Prostate gland (tissue), 2 donors: ENCODE data around the gene SMAD9.

Source experiments
- CTCF ChIP-seq, 4 experiments: fragments of 200-600 bp in 2 of 4; fragments of 450-650 bp in 2 of 4; sonication (generic) in 2 of 4; IDR thresholded peaks; 1 replicate in 3 of 4; 2 replicates in 1 of 4; pipeline ENCODE4 v1.5.1; 2016 to 2019; ENCODE audit warnings: antibody characterized with exemption in 4 of 4, mild to moderate bottlenecking in 2 of 4, moderate library complexity in 2 of 4
- POLR2A ChIP-seq: fragments of 450-650 bp; IDR thresholded peaks from one replicate; pipeline ENCODE4 v1.6.1; 2016; ENCODE audit warnings: antibody characterized with exemption, mild to moderate bottlenecking
- POLR2AphosphoS5 ChIP-seq: sonication (generic); formaldehyde crosslinking; IDR thresholded peaks from one replicate; pipeline ENCODE4 v1.6.1; 2017; ENCODE audit warnings: antibody characterized with exemption

GRCh38 chr13:36950920-36951319 lies 30.9 kb upstream of the SMAD9 start:
- TF ChIP-seq CTCF (IDR thresholded peaks at IDR 0.05): no peak
- no peak for TF ChIP-seq POLR2A
- no peak for TF ChIP-seq POLR2AphosphoS5
